Measurements from ENCODE around the gene B4GALT1.

DNA sequence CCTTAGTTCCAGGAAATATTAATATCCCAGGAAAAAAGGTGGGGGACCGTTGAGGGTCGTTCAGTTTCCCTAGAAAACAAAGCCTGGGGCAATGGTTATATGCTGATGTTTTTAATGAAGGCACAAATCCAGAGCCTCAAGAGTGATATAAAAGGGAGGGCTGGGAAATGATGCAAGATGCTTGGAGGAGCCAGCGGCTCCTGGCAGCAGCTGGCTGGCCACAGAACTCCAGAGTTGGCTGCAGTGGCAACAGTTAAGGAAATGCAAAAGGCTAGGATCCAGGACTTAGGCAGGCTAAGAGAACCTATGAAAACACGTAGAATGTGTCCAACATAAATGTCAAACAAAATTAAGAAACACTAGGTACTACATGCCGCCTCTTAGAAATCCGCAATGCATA lies 31.0 kb upstream of the B4GALT1 start:
- TF ChIP-seq, protein P1, sequence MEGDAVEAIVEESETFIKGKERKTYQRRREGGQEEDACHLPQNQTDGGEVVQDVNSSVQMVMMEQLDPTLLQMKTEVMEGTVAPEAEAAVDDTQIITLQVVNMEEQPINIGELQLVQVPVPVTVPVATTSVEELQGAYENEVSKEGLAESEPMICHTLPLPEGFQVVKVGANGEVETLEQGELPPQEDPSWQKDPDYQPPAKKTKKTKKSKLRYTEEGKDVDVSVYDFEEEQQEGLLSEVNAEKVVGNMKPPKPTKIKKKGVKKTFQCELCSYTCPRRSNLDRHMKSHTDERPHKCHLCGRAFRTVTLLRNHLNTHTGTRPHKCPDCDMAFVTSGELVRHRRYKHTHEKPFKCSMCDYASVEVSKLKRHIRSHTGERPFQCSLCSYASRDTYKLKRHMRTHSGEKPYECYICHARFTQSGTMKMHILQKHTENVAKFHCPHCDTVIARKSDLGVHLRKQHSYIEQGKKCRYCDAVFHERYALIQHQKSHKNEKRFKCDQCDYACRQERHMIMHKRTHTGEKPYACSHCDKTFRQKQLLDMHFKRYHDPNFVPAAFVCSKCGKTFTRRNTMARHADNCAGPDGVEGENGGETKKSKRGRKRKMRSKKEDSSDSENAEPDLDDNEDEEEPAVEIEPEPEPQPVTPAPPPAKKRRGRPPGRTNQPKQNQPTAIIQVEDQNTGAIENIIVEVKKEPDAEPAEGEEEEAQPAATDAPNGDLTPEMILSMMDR (IDR thresholded peaks at IDR 0.05; ENCODE audit: poor library complexity) = no peak
- no peak for TF ChIP-seq EZH2 (IDR thresholded peaks at IDR 0.05; ENCODE audit: borderline replicate concordance)
- TF ChIP-seq EZH2phosphoT487 (IDR thresholded peaks at IDR 0.05; ENCODE audit: low read depth, severe bottlenecking, unreplicated experiment) = no peak

All from hepatocyte (in vitro differentiated cells).